ENCODE data around the gene FES. TPM values are rescaled to one million over a fixed set of nuclear protein-coding genes. Genes with fewer than 3 reads are reported as not detected.

Gene FES
- total and polyA plus RNA-seq, 5 donors from 2014 or later = 0.13 to 3.8 (median 0.13) TPM; not detected in 2

GRCh38 chr15:90882781-90883525 is 1.4 kb upstream of the FES start:
- peaks cover 13% of the 10 kb centered on the region for H3K4me1 ChIP-seq (ENCODE audit: control insufficient read depth, insufficient read depth, low read length, poor library complexity, severe bottlenecking)
- Mint-ChIP-seq H3K27me3 (peaks cover 14% of the 10 kb centered on the region), H3K27ac (no peak overlapping the region), H3K9me3 (peaks cover 0 to 4% (median 0%) of the 10 kb centered on the region in 7 donors), H3K4me1 (peaks cover 0 to 7% (median 5%) of the 10 kb centered on the region in 4 donors), H3K36me3 (peaks cover 11% of the 10 kb centered on the region), H3K4me3 (no peak overlapping the region)
- no peak overlapping the region for H3K27ac ChIP-seq (ENCODE audit: insufficient read depth, low read length, poor library complexity, severe bottlenecking)
- peaks cover 1% of the 10 kb centered on the region for H3K27me3 ChIP-seq (ENCODE audit: control insufficient read depth, insufficient read depth, low read length)
- H3K4me3 ChIP-seq (ENCODE audit: low read depth, low read length) = no peak overlapping the region
- peaks cover 24% of the 10 kb centered on the region for H3K36me3 ChIP-seq (ENCODE audit: control insufficient read depth, insufficient read depth, low read length)
- H3K9me3 ChIP-seq (ENCODE audit: control insufficient read depth in 2 of 2, low read length in 2 of 2) = no peaks in the 10 kb centered on the region
- DNase-seq (no peak), ATAC-seq (ENCODE audit: low read depth in 2 of 2) (no peak)

- Mint-ChIP-seq H3K27me3 (peaks cover 14% of the 10 kb centered on the region), H3K4me3 (no peak overlapping the region), H3K9me3 (peaks cover 0 to 4% (median 0%) of the 10 kb centered on the region in 7 donors), H3K4me1 (peaks cover 0 to 7% (median 5%) of the 10 kb centered on the region in 4 donors), H3K27ac (no peak overlapping the region), H3K36me3 (peaks cover 7% of the 10 kb centered on the region)
- no peaks in the 10 kb centered on the region for H3K9me3 ChIP-seq (ENCODE audit: control insufficient read depth in 2 of 2, low read length in 2 of 2)
- H3K27me3 ChIP-seq (ENCODE audit: control insufficient read depth, insufficient read depth, low read length) = peaks cover 1% of the 10 kb centered on the region
- H3K4me3 ChIP-seq (ENCODE audit: low read depth, low read length) = no peak overlapping the region
- no peak for DNase-seq
- no peak overlapping the region for H3K27ac ChIP-seq (ENCODE audit: insufficient read depth, low read length, poor library complexity, severe bottlenecking)
- peaks cover 13% of the 10 kb centered on the region for H3K4me1 ChIP-seq (ENCODE audit: control insufficient read depth, insufficient read depth, low read length, poor library complexity, severe bottlenecking)
- ATAC-seq (ENCODE audit: low read depth in 2 of 2) = no peak
- peaks cover 18% of the 10 kb centered on the region for H3K36me3 ChIP-seq (ENCODE audit: control insufficient read depth, insufficient read depth, low read length)
Measured at GRCh38 chr15:90883526-90883975, 753 bp upstream of the FES start.

- Mint-ChIP-seq H3K4me3 (peak overlapping the region in 1 of 4 donors; percentile 12), H3K36me3 (no peaks in the 10 kb centered on the region), H3K27me3 (peaks cover 14% of the 10 kb centered on the region), H3K4me1 (peaks cover 0 to 7% (median 5%) of the 10 kb centered on the region in 4 donors), H3K27ac (no peak overlapping the region), H3K9me3 (peaks cover 0 to 4% (median 0%) of the 10 kb centered on the region in 7 donors)
- Histone ChIP-seq H3K4me3 (ENCODE audit: low read depth, low read length) (no peak overlapping the region), H3K4me1 (ENCODE audit: control insufficient read depth, insufficient read depth, low read length, poor library complexity, severe bottlenecking) (peaks cover 13% of the 10 kb centered on the region), H3K27ac (ENCODE audit: insufficient read depth, low read length, poor library complexity, severe bottlenecking) (no peak overlapping the region), H3K36me3 (ENCODE audit: control insufficient read depth, insufficient read depth, low read length) (peaks cover 9% of the 10 kb centered on the region), H3K9me3 (ENCODE audit: control insufficient read depth in 2 of 2, low read length in 2 of 2) (no peaks in the 10 kb centered on the region), H3K27me3 (ENCODE audit: control insufficient read depth, insufficient read depth, low read length) (peaks cover 1% of the 10 kb centered on the region)
- DNase-seq (no peak), ATAC-seq (ENCODE audit: low read depth in 2 of 2) (no peak)
Measured at GRCh38 chr15:90884719-90885431, 571 bp downstream of the FES start.

GRCh38 chr15:90885432-90886290 is 1.4 kb downstream of the FES start:
- Mint-ChIP-seq H3K4me3 (peak overlapping the region in 1 of 4 donors; percentile 54), H3K4me1 (peaks cover 0 to 7% (median 5%) of the 10 kb centered on the region in 4 donors), H3K36me3 (no peaks in the 10 kb centered on the region), H3K9me3 (peaks cover 0 to 4% (median 0%) of the 10 kb centered on the region in 7 donors), H3K27me3 (peaks cover 17% of the 10 kb centered on the region), H3K27ac (peak overlapping the region in 1 of 3 donors; percentile 24)
- DNase-seq (peak; percentile 61 to 78 (median 68)), ATAC-seq (ENCODE audit: low read depth in 2 of 2) (peak; percentile 59 to 62)
- peaks cover 1% of the 10 kb centered on the region for H3K27me3 ChIP-seq (ENCODE audit: control insufficient read depth, insufficient read depth, low read length)
- no peaks in the 10 kb centered on the region for H3K9me3 ChIP-seq (ENCODE audit: control insufficient read depth in 2 of 2, low read length in 2 of 2)
- H3K4me3 ChIP-seq (ENCODE audit: low read depth, low read length) = no peak overlapping the region
- H3K27ac ChIP-seq (ENCODE audit: insufficient read depth, low read length, poor library complexity, severe bottlenecking) = no peak overlapping the region
- peaks cover 13% of the 10 kb centered on the region for H3K4me1 ChIP-seq (ENCODE audit: control insufficient read depth, insufficient read depth, low read length, poor library complexity, severe bottlenecking)
- H3K36me3 ChIP-seq (ENCODE audit: control insufficient read depth, insufficient read depth, low read length) = peaks cover 6% of the 10 kb centered on the region

- H3K36me3 Mint-ChIP-seq = no peaks in the 10 kb centered on the region
- H3K27me3 Mint-ChIP-seq = peaks cover 17% of the 10 kb centered on the region
- H3K27ac Mint-ChIP-seq = peak overlapping the region in 1 of 3 donors; percentile 24
- DNase-seq (no peak), ATAC-seq (ENCODE audit: low read depth in 2 of 2) (no peak)
- peaks cover 13% of the 10 kb centered on the region for H3K4me1 ChIP-seq (ENCODE audit: control insufficient read depth, insufficient read depth, low read length, poor library complexity, severe bottlenecking)
- no peak overlapping the region for H3K27ac ChIP-seq (ENCODE audit: insufficient read depth, low read length, poor library complexity, severe bottlenecking)
- peaks cover 0 to 4% (median 0%) of the 10 kb centered on the region in 7 donors for H3K9me3 Mint-ChIP-seq
- no peak overlapping the region for H3K4me3 ChIP-seq (ENCODE audit: low read depth, low read length)
- H3K36me3 ChIP-seq (ENCODE audit: control insufficient read depth, insufficient read depth, low read length) = peaks cover under 1% of the 10 kb centered on the region
- peaks cover 1% of the 10 kb centered on the region for H3K27me3 ChIP-seq (ENCODE audit: control insufficient read depth, insufficient read depth, low read length)
- H3K9me3 ChIP-seq (ENCODE audit: control insufficient read depth in 2 of 2, low read length in 2 of 2) = no peaks in the 10 kb centered on the region
- no peak overlapping the region for H3K4me3 Mint-ChIP-seq
- peaks cover 0 to 7% (median 5%) of the 10 kb centered on the region in 4 donors for H3K4me1 Mint-ChIP-seq
Measured at GRCh38 chr15:90886291-90886614, 1.9 kb downstream of the FES start.

GRCh38 chr15:90887037-90887481 is 2.8 kb downstream of the FES start:
- peaks cover 13% of the 10 kb centered on the region for H3K4me1 ChIP-seq (ENCODE audit: control insufficient read depth, insufficient read depth, low read length, poor library complexity, severe bottlenecking)
- ATAC-seq (ENCODE audit: low read depth in 2 of 2) (no peak), DNase-seq (no peak)
- peaks cover 17% of the 10 kb centered on the region for H3K27me3 Mint-ChIP-seq
- no peaks in the 10 kb centered on the region for H3K36me3 ChIP-seq (ENCODE audit: control insufficient read depth, insufficient read depth, low read length)
- H3K4me3 Mint-ChIP-seq = no peak overlapping the region
- peaks cover 0 to 7% (median 5%) of the 10 kb centered on the region in 4 donors for H3K4me1 Mint-ChIP-seq
- H3K9me3 ChIP-seq (ENCODE audit: control insufficient read depth in 2 of 2, low read length in 2 of 2) = no peaks in the 10 kb centered on the region
- no peaks in the 10 kb centered on the region for H3K36me3 Mint-ChIP-seq
- H3K27ac ChIP-seq (ENCODE audit: insufficient read depth, low read length, poor library complexity, severe bottlenecking) = no peak overlapping the region
- no peak overlapping the region for H3K27ac Mint-ChIP-seq
- peaks cover 1% of the 10 kb centered on the region for H3K27me3 ChIP-seq (ENCODE audit: control insufficient read depth, insufficient read depth, low read length)
- H3K4me3 ChIP-seq (ENCODE audit: low read depth, low read length) = no peak overlapping the region
- H3K9me3 Mint-ChIP-seq = peaks cover 0 to 4% (median 0%) of the 10 kb centered on the region in 7 donors

- no peak for DNase-seq
- peak overlapping the region in 1 of 3 donors; percentile 66 for H3K27ac Mint-ChIP-seq
- Histone ChIP-seq H3K27me3 (ENCODE audit: control insufficient read depth, insufficient read depth, low read length) (peaks cover 1% of the 10 kb centered on the region), H3K36me3 (ENCODE audit: control insufficient read depth, insufficient read depth, low read length) (no peaks in the 10 kb centered on the region), H3K4me1 (ENCODE audit: control insufficient read depth, insufficient read depth, low read length, poor library complexity, severe bottlenecking) (peaks cover 9% of the 10 kb centered on the region), H3K4me3 (ENCODE audit: low read depth, low read length) (no peak overlapping the region), H3K9me3 (ENCODE audit: control insufficient read depth in 2 of 2, low read length in 2 of 2) (no peaks in the 10 kb centered on the region), H3K27ac (ENCODE audit: insufficient read depth, low read length, poor library complexity, severe bottlenecking) (no peak overlapping the region)
- H3K4me3 Mint-ChIP-seq = no peak overlapping the region
- no peaks in the 10 kb centered on the region for H3K36me3 Mint-ChIP-seq
- H3K4me1 Mint-ChIP-seq = peaks cover 0 to 7% (median 5%) of the 10 kb centered on the region in 4 donors
- ATAC-seq (ENCODE audit: low read depth in 2 of 2) = no peak
- H3K27me3 Mint-ChIP-seq = peaks cover 17% of the 10 kb centered on the region
- peaks cover 0 to 2% (median 0%) of the 10 kb centered on the region in 7 donors for H3K9me3 Mint-ChIP-seq
Measured at GRCh38 chr15:90889313-90889730, 5.0 kb downstream of the FES start.
